Middle frontal gyrus (tissue), 1 donor: ENCODE results near the gene RACK1.

Experiments
- DNase-seq: peaks from one replicate; pipeline ENCODE4 v3.0.0-alpha.2; 2015; ENCODE audit warnings: low spot score; ENCODE audit errors: extremely low spot score

Gene RACK1

DNA sequence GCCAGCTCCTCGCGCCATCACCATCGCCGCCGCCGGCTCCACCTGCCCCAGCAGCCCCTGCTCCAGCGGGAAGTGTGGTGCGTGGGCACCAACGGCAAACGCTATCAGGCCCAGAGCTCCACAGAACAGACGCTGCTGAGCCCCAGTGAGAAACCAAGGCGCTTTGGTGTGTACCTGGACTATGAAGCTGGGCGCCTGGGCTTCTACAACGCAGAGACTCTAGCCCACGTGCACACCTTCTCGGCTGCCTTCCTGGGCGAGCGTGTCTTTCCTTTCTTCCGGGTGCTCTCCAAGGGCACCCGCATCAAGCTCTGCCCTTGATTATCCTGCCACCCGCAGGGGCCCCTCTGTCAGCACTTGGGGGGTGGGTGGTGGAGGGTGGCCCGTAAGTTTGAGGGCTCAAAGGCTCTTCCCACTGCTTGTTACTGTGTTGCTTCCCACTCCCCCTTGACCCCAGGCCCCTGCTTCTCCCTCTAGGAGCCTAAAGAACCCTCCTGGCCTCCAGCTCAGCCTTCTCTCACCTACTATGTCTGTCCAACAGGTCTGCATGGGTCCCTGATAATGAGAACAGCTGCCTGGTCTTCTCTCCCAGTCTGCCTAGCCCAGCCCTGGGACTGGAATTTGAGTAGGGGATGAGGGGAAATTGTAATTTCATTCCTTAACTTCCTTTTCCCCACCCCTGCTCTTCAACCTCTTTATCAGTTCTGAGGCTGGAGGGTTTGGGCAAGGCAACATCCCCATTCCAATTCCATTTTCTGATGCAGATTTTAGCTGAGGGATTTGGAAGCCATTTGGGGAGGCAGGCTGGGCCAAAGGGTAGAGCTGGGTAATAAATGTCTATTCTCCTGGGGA lies 9.0 kb downstream of the RACK1 start:
- DNase-seq = no peak

DNA sequence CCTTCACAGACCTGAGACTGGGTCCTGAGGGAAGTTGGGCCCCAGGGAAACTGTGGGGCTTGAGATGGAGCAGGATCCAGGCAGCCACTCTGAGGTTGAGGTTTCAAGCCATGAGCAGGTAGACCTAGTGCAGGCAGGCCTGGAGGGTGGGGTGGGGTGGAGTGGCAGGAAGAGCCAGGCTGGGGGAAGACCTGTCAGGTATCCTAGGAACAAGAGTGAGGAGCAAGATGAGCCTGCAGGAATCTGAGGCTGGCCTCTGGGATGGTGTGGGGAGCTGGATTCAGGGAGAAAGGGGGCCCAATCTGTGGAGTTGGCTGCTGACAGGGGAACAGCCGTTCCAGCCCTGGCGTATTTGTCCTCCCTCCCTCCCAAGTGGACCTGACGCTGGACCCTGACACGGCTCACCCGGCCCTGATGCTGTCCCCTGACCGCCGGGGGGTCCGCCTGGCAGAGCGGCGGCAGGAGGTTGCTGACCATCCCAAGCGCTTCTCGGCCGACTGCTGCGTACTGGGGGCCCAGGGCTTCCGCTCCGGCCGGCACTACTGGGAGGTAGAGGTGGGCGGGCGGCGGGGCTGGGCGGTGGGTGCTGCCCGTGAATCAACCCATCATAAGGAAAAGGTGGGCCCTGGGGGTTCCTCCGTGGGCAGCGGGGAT lies 9.8 kb downstream of the RACK1 start:
- no peak for DNase-seq

DNA sequence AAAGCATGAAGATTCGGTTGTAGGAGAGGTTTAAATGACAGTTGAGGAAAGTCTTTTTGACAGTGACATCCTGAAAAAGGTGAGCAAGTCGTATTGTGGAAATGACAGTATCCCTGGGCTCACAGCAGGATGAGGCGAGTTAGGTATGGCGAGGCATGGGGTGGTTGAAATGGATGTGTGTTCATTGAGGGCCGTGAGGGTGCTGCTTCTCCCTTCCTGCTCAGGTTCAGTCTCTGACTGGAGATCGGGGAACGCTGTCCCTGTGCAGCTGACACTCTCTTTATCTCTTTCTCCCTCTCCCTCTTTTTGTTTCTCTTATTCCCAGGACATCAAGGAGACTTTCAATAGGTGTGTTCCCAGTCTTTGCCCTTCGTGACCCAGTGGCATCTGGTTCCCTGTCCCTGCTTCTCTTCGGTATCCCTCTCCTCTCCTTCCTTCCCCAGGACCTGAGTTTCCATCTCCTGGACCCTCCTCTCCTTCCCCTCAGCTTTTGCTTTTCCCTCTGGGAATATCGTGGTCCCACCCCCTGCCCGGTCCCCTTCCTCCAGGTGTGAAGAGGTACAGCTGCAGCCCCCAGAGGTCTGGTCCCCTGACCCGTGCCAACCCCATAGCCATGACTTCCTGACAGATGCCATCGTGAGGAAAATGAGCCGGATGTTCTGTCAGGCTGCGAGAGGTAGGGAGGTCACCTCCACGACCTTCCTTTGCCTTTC lies 10.5 kb downstream of the RACK1 start:
- no peak for DNase-seq

DNA sequence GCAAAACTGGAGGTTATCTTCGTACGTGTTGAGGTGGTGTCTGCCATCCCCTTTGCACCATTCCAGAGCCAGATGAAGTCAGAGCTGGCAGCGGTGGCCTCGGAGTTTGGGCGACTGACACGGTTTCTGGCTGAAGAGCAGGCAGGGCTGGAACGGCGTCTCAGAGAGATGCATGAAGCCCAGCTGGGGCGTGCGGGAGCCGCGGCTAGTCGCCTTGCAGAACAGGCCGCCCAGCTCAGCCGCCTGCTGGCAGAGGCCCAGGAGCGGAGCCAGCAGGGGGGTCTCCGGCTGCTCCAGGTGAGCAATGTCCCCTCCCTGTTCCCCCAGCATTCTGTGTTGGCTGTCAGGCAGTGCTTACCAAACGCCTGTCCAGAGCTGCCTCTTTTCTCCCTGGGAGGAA lies 11.1 kb downstream of the RACK1 start:
- no peak for DNase-seq

DNA sequence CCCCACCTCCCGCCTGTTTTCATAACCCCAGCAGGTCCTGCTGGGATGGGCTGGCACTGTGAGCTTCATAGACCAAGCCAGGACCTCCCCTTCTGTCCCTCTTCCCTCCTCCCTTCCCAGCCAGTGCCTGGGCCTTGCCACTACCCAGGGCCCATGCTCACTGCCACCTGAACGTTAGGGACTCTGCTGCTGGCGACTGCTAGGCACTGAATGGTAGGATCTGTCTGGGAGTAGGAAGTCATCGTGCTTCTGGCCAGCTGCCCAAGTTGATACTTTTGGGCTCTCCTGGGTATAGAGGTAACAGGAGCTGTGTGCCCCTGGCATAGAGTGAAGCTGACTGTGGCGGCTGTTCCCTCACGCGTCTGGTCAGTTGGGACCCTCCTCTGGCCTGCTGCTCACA lies 12.3 kb downstream of the RACK1 start:
- no peak for DNase-seq

DNA sequence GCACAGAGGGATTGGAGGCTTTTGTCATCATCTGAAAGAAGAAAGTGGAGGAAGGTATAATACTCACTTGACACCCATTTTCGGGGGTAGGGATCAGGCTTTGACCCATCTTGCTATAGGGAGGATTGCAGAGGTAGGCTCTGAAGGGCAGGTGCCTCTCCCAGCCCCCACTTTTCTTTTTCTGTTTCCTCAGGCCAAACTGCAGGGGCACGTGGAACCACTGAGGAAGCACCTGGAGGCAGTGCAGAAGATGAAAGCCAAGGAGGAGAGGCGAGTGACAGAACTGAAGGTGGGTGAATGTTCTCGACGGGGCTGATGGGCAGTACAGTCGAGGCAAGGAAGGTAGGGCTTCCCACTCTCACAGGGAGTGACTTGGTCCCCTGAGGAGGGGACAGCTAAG lies 13.2 kb downstream of the RACK1 start:
- DNase-seq = no peak

DNA sequence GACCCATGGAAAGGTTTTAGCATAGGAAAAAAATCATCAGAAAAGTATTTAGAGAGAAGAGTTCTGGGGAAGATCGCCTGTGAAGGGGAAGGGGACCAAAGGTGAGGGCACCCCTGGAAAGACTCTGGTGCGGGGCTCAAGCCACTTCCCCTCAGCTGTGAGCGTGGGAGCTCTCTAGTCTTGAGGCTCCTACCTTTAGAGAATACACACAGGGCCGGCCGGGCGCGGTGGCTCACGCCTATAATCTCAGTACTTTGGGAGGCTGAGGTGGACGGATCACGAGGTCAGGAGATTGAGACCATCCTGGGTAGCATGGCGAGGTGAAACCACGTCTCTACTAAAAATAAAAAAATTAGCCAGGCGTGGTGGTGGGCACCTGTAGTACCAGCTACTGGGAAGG lies 13.7 kb downstream of the RACK1 start:
- DNase-seq = no peak

DNA sequence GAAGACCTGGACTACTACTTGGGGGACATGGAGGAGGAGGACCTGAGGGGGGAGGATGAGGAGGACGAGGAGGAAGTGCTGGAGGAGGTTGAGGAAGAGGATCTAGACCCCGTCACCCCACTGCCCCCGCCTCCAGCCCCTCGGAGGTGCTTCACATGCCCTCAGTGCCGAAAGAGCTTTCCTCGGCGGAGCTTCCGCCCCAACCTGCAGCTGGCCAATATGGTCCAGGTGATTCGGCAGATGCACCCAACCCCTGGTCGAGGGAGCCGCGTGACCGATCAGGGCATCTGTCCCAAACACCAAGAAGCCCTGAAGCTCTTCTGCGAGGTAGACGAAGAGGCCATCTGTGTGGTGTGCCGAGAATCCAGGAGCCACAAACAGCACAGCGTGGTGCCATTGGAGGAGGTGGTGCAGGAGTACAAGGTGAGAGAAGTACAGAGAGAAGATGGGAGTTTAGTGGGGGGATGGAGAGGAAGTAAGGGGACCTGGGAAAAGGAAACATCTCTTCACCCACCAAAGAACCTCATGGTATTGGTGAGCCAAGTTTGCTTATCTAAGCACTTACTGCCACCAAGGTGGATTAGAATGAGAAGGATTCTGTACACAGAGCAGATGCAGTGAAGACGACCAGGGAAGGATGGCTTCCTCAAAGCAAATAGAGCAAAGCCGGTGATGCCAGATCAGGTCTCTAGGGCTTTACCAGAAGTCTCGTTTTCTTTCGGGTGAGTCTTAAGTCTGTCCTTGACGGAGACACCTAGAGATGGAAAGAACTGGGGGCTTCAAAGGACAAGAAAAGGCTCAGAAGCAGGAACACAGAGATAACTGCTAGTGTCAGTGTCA lies 19.1 kb downstream of the RACK1 start:
- no peak for DNase-seq

DNA sequence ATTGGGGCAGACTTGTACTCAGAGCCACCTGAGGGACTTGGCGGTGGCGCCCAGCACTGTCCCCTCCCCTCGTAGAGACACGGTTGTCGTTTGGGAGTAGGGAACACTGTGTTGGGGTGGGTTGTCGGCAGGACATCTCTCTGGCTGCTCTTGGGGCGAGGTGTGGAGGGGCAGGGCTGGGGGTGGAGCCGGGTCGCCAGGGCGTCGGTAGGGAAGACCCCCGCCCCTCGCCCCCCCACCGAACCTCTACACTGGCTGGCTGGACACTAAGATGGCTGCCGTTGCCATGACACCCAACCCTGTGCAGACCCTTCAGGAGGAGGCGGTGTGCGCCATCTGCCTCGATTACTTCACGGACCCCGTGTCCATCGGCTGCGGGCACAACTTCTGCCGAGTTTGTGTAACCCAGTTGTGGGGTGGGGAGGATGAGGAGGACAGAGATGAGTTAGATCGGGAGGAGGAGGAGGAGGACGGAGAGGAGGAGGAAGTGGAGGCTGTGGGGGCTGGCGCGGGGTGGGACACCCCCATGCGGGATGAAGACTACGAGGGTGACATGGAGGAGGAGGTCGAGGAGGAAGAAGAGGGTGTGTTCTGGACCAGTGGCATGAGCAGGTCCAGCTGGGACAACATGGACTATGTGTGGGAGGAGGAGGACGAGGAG lies 19.8 kb downstream of the RACK1 start:
- no peak for DNase-seq

DNA sequence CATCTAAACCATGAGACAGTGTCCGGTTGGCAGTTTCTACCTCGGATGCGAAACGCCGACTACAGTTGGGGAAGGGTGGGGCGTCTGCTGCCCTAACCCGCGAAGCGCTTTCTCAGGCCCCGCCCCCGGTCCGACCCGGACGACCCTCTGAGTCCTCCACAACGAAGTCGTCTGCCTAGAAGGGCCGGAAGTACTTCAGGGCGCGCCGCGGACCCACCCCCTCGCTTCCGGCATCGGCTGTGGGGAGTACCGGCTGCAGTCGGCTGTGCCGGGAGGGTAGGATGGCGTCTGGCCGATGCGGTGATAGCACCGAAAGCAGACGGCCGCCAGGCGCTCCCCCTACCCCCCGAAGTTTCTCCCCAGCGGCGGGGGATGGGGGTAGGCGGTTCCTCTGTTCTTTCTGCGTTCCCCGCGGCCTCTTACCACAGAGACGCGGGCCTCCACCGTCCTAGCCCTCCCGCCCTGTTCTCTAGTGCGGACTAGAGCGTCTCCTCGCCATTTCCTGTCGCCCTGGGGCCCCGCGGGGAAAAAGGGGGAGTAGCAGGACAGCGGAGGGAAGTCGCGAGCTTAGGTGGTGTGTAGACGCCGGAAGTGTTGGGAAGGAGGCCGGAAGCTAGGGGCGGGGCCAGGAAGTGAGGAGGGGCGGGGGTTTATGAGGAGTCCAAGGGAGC lies 20.5 kb downstream of the RACK1 start, which contains the start of gene TRIM41:
TRIM41 (plus strand) TSS at position 224 of the 671 bp plus-strand sequence. CDS start 719 bp downstream, outside the sequence.
- peak; percentile 96 for DNase-seq

DNA sequence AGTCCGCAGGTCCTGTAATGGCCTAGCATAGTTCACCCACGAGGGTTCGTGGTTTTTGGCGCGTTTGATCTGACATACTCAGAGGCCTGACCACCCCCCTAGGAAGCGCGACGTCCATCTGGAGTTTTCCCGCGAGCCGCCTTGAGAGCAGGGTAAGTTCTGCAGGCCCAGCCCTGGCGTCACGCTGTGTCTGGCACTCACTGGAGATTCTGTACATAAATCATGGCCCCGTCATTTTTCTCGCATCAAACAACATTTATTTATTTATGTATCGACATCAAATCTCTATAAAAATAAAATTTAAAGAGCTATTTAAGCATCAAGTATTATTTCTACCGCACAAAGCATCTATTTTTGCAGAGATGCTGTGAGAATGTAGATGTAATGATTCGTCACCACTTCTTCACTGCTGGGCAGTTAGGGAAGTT lies 21.1 kb downstream of the RACK1 start:
- DNase-seq = no peak

DNA sequence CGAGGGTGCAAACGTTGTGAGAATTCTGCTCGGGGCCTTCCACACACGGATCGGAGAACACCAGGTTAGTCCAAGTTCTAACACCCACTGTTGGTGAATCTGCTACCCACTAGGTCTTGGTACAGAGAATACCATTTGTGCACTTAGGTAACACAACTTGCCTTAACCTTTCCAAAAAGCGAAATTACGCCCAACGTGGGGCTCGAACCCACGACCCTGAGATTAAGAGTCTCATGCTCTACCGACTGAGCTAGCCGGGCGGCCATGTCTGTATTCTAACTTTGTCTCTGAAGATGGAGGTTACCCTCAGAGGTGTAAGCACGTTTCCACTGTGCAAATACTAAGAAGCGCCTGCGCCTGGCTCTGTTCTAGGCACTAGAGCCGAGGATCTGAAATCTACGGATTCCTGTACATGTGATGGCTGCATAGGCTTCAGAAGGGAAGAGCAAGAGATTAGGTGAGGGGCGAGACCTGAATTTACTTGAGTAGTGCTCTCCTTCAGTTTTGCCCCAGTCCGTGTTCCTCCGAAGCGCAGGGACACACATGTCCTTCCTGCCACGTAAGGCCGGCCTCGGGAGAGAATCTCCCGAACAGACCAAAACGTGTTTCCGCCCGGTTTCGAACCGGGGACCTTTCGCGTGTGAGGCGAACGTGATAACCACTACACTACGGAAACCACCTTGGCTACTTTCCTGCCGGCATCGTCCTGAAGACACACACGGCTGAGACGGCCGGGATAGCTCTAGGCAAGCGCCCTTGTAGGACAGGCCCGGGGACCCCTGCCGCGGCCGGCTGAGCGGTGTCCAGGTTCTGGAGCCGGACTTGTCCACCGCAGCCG lies 21.7 kb downstream of the RACK1 start:
- DNase-seq = peak; percentile 89

DNA sequence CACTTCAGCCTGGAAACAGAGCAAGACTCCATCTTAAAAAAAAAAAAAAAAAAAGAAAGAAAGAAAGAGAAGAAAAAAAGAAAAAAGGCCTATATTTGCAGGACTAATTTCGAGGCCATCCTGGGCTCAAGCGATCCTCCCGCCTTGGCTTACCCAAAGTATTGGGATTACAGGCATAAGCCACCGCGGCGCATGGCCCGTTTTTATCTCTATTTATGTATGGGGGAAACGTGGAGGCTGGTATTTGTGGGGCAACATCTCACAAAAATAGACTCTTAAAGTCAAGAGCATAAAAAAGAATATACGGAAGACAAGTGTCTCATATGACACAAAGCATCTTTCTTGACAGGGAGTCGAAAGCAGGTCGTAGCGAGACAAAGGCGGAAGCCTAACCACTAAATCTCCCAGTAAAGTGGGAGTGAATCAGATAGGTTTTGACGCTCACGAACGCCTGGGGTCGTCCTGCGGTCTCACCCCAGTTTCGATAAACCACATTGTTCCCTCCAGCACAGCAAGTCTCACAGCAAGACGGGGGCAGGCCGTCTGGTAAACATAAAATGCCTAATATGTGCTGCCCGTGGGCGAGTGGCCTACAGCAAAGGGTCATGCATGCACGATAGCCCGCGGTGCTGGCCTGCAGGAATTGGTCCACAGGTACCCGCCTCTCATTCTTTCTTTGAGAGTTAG lies 22.5 kb downstream of the RACK1 start:
- no peak for DNase-seq

DNA sequence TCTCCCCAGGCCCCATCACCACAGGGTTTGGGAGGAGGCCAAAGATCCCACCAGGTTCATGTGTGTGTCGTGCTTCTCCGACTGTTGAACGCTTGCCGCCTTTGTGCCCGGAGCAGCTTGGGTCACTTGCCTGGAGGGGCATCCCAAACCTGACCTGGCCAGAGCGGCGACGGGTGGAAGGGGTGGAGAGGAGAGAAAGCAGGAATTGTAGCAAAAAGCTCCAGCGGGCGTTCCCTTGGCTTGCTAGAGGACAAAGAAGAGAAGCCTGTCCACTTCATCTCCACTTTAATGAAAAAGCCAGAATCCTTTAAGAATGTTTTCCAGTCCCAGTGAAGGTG lies 23.6 kb downstream of the RACK1 start:
- no peak for DNase-seq

DNA sequence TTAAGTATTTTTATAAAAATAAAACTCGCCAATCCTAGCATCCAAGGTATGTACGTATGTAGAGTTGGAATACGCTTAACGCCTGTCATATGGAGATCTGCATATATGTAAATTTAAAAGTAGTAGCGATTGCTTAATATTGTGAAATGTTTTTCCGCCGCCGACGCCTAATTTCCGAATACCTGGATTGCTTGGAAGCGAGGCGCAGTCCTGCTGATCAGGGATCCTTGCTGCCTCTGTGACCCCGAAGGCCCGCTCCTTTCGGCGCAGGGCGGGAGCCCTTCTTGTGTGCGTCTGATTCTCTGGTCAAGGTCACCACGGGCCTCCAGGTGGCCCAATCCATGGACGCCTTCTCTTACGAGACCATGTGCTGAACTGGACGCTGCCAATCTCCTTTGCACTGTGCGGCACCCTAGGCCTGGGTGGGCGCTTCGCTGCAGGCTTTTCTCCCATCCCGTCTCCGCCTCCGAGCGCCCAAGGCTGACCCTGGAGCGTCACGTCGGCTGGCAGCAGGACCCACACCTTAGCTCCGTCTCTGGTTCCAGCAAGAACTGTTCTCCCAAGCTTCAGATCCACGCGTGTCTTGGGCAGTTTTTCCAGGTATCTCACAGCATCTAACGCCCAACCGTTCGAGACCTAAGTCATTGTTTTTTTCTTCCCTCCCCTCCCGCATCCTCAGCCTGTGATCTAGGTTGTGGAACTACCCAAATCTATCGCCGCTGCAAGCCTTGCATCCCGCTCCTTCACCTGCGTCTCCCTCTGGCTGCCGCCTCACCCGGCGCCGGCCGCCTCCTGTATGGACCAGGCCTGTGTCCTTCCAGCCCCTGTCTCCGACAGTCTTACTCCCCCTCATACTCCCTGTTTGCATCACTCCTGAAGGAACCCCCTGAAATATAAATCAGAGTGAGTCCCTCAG lies 24.2 kb downstream of the RACK1 start:
- DNase-seq = no peak

DNA sequence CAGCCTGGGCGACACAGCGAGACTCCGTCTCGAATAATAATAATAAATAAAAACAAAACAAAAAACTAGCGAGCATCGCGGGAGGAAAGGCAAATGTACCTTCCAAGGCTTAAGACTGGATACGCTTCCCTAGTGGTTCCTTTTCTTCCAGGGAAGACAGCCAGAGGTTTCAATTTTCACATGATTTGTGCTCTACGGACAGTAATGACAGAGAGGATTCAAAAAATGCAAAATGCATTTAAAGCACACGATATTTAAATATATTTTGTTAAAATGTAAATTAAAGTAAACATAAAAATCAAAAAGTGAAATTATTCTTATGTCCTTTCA lies 24.9 kb downstream of the RACK1 start:
- DNase-seq = no peak

DNA sequence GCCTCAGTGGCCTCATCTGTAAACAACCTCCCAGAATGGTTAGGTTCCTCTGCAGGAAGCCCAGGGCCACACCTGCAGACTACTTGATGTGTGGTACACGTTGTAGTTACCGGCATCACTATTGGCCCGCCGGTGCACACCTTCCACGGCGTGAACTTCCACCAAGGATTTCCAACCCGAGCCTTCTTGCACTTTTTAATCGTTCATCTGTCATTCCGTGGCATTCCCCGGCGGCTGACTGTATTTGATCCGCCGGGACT lies 26.0 kb downstream of the RACK1 start:
- DNase-seq = no peak

DNA sequence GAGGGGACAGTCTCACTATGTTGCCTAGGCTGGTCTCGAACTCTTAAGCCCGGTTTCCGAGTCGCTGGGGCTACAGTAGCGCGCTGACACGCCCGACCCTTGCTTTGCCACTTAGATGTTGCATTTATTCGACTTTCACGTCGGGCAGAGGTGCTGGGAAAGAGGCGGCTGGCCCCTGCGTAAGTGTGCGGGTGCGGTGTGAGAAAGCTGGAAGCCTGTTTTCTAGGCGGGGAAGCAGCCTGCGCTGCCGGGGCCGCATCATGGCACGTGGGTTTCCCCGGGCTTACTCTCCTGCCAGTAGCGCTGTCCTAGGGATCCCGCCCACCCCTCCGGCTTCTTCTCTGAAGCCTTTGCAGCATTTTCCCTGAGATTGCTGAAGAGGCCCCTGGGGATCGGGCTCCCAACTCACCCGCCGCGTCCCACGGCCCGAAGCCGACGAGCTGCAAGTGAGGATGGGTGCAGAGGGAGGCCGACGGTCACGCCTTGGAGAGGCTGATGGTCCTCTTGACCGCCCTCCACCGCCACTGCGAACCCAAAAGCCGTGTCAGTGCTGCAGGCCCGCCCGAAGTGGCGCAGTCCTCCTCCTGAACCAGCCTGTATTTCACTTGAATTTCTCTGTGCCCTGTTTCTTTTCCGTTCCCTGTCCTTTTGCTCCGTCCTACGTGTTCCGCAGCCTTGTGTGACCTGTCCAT lies 26.4 kb downstream of the RACK1 start:
- DNase-seq = no peak
